D721Med (cell line): ENCODE data around the gene LMF1.

Source experiments
- DNase-seq: peaks from one replicate; pipeline ENCODE4 v3.0.0; 2011; ENCODE audit warnings: low spot score; ENCODE audit not compliant: insufficient read length
- FAIRE-seq: peaks from 2 replicates; lab custom pipeline; 2011; peaks lifted over from hg19 to GRCh38; lab: Jason Lieb, UNC
- TF ChIP-seq, protein P1 (sequence below): IDR thresholded peaks from 2 replicates; pipeline ENCODE4 v1.5.1; 2012; ENCODE audit warnings: mild to moderate bottlenecking, control low read depth; ENCODE audit not compliant: insufficient read depth; ENCODE audit errors: missing control alignments

LMF1 gene

DNA sequence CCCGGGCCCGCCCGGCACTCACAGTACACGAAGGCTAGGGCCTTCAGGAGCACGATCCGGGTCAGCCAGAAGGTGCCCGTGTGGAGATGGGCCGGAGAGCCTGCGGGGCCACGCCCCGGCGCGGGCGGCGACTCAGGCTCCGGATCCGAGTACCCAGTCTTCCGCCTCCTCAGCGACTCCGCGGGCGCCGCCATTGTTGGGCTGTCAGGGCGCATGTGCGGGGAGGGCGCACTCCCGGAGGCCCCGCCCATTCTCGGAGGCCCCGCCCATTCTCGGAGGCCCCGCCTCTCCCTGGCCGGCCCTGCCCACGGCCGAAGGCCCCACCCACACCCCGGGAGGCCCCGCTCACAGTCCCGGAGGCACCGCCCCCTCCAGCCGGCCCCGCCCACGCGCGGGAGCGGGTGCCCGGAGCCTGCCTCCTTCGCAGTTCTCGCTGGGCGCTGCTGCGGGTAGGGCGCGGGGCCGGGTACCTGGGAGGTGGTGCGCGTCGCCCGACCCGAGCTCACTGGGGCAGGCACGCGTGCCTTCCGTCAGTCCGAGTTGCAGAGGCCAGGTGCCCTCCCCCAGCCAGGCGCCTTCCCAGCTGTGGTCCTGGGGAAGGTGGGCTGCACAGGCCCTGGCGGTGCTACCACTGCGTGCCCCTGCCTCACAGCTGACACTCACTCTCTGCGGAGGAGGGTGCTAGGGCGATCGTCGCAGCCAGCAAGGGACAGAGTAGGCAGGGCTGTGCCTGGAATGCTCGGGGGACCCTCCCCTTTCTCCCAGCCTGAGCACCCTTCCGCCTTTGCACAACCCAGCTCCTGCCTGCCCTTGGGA, at the start of gene LMF1:
TSS of gene LMF1 (minus strand) at position 219 of the 816 bp plus-strand sequence. CDS start at position 215, 4 bp downstream.
- FAIRE-seq (no peak), DNase-seq (peak; percentile 92)
- TF ChIP-seq, protein P1, sequence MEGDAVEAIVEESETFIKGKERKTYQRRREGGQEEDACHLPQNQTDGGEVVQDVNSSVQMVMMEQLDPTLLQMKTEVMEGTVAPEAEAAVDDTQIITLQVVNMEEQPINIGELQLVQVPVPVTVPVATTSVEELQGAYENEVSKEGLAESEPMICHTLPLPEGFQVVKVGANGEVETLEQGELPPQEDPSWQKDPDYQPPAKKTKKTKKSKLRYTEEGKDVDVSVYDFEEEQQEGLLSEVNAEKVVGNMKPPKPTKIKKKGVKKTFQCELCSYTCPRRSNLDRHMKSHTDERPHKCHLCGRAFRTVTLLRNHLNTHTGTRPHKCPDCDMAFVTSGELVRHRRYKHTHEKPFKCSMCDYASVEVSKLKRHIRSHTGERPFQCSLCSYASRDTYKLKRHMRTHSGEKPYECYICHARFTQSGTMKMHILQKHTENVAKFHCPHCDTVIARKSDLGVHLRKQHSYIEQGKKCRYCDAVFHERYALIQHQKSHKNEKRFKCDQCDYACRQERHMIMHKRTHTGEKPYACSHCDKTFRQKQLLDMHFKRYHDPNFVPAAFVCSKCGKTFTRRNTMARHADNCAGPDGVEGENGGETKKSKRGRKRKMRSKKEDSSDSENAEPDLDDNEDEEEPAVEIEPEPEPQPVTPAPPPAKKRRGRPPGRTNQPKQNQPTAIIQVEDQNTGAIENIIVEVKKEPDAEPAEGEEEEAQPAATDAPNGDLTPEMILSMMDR, result no peak

- TF ChIP-seq, protein P1, result no peak
- FAIRE-seq, result no peak
- no peak for DNase-seq
These were observed 49.3 kb upstream of the LMF1 start for GRCh38 chr16:1020091-1020399.

DNA sequence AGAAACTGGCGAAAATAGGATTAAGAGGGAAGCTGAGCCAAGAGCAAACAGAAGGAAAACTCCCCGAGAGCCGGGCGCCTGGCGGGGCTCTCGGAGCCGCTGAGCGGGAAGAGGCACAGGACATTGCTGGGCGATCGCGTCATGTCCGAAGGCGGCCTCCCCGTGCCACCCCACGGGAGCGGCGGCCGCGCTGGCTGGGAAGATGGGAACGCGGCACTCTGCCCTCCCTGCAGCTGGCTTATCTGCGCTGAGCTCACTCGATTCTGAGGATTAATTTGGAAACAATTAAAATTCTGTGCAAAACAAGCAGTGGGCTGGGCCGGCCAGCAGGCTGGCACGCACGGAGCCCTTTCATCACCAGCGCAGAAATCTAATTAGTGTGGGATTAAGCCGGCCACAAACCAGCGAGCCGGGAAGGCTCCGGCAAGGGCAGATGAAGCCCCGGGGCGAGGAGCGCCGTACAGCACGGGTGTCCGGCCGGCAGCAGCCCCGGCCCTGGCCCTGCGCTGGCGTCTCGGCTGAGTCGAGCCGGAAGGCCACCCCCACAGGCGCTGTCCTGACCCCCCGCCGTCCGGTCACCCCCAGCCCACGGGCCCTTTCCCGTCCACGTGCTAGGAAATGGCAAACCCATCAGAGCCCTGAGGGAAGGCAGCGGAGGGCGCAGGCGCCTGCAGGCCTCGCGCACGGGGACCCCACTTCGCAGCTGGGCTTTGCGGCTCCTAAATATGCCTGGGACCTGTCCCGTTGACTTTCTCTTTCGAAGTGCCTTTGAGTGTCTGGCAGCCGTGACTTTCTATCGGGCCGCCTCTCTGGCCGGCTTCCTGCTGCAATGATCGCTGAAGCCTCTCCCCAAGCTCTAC, 48.7 kb upstream of the LMF1 start:
- TF ChIP-seq, protein P1, result no peak
- FAIRE-seq, result no peak
- DNase-seq, result peak; percentile 91

DNA sequence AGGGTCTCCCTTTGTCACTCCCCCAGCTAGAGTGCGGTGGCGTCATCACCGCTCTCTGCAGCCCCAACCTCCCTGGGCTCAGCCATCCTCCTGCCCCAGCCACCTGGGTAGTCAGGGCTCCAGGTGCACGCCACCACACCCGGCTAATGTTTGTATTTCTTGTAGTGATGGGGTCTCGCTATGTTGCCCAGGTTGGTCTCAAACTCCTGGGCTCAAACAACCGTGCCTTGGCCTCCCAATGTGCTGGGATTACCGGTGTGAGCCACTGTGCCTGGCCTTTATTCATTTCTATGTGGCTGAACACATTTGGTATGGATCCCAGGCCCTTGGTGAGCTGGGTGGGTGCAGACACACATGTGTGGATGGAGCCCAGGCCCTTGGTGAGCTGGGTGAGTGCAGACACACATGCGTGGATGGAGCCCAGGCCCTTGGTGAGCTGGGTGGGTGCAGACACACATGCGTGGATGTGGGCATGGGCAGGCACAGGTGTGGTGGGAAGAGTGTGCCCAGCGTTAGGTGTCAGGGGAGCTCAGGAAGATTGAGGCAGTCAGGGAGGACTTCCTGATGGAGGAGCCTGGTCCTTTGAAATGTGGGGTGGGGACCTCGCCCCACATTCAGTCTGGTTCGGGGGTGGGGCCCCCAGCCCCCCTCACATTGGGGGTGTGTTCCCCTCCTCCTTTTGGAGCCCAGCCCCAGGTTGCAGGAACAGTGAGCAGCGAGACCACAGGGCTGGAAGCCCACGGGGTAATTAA, 47.8 kb upstream of the LMF1 start:
- no peak for FAIRE-seq
- TF ChIP-seq, protein P1, result no peak
- DNase-seq, result no peak

DNA sequence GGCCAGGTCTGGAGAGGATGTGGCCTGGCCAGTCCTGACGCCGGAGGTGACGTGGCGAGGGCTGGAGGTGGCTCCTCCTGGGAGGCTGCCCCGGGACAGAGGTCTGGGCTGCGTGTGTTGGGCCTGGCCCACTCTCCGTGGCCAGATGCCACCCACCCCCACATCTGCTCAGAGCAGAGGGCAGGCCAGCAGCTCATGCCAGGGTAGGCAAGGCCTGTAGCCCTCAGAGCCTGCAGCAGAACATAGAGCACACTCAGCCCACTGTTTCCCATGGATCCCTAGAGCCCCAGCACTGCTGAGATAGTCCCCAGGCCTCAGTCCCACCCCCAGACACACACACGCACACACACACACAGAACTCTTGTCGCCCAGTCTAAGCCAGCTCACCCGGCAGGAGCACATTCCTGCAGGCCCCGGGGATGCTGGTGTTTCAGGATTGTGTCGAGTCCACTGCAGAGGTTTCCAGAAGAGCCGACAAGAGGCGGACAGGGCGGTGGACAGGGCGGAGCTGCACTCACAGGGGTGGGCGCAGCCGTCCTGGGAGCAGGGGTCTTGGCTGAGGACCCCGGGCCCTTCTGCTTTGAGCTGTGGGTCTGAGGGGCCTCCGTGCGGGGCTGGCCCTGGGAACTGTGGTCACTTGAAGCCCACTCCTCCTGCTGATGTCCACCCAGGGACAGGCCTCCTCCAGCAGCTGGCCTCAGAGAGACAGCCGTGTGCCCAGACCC, 44.1 kb upstream of the LMF1 start:
- TF ChIP-seq, protein P1, result no peak
- FAIRE-seq, result no peak
- DNase-seq, result no peak

GRCh38 chr16:1014221-1014620, 43.4 kb upstream of the LMF1 start:
- TF ChIP-seq, protein P1, result no peak
- FAIRE-seq (no peak), DNase-seq (no peak)
